Neural progenitor cell (in vitro differentiated cells): Measurements from ENCODE around the gene C8B. TPM values are rescaled to one million over a fixed set of nuclear protein-coding genes. Genes with fewer than 3 reads are reported as not detected.

Experiments used
- DNase-seq: peaks from one replicate; pipeline ENCODE4 v3.0.0-alpha.2; 2016; ENCODE audit warnings: low spot score
- H2AFZ ChIP-seq: fragments of 200-600 bp; sonication (generic); replicated peaks from 2 replicates; pipeline ENCODE4 v1.6.1; 2016; ENCODE audit warnings: antibody characterized with exemption
- H3F3A ChIP-seq: fragments of 200-600 bp; sonication (generic); 2 replicates; pipeline ENCODE4 v1.6.1; 2016; ENCODE audit warnings: antibody characterized with exemption, low read depth
- H3K27ac ChIP-seq: fragments of 200-600 bp; sonication (generic); 2 replicates; pipeline ENCODE4 v1.5.1; 2016; ENCODE audit warnings: mild to moderate bottlenecking
- H3K27me3 ChIP-seq: fragments of 200-600 bp; sonication (generic); 2 replicates; pipeline ENCODE4 v1.6.1; 2016; ENCODE audit warnings: mild to moderate bottlenecking, moderate library complexity
- H3K36me3 ChIP-seq: fragments of 200-600 bp; sonication (generic); 2 replicates; pipeline ENCODE4 v1.5.1; 2016
- H3K4me1 ChIP-seq: fragments of 200-600 bp; sonication (generic); 2 replicates; pipeline ENCODE4 v1.6.1; 2016; ENCODE audit warnings: mixed run types
- H3K4me2 ChIP-seq: fragments of 200-600 bp; sonication (generic); 2 replicates; pipeline ENCODE4 v1.6.1; 2016
- H3K4me3 ChIP-seq: fragments of 200-600 bp; sonication (generic); 2 replicates; pipeline ENCODE4 v1.5.1; 2016
- H3K79me2 ChIP-seq: fragments of 200-600 bp; sonication (generic); 2 replicates; pipeline ENCODE4 v1.6.1; 2016; ENCODE audit warnings: low read depth
- H3K9ac ChIP-seq: fragments of 200-600 bp; sonication (generic); 2 replicates; pipeline ENCODE4 v1.6.1; 2016
- H3K9me3 ChIP-seq: fragments of 200-600 bp; sonication (generic); 2 replicates; pipeline ENCODE4 v1.5.1; 2016; ENCODE audit warnings: low read depth
- H4K20me1 ChIP-seq: fragments of 200-600 bp; sonication (generic); 2 replicates; pipeline ENCODE4 v1.6.1; 2016; ENCODE audit warnings: low read depth
- H3K27ac Mint-ChIP-seq: 3 replicates; pipeline ENCODE4 v1.8.0; 2021; ENCODE audit warnings: mixed read lengths
- H3K27me3 Mint-ChIP-seq: 2 replicates; pipeline ENCODE4 v1.8.0; 2022; ENCODE audit warnings: low read depth, mild to moderate bottlenecking, inconsistent platforms, moderate library complexity, mixed read lengths; ENCODE audit not compliant: insufficient read depth
- H3K36me3 Mint-ChIP-seq: 3 replicates; pipeline ENCODE4 v1.8.0; 2021; ENCODE audit warnings: mixed read lengths
- H3K4me1 Mint-ChIP-seq: 3 replicates; pipeline ENCODE4 v1.8.0; 2021; ENCODE audit warnings: mixed read lengths
- H3K4me3 Mint-ChIP-seq: 3 replicates; pipeline ENCODE4 v1.8.0; 2021; ENCODE audit warnings: mild to moderate bottlenecking, moderate library complexity, mixed read lengths
- H3K9me3 Mint-ChIP-seq: 3 replicates; pipeline ENCODE4 v1.8.0; 2020; ENCODE audit warnings: mixed read lengths
- CTCF ChIP-seq: fragments of 200-600 bp; sonication (generic); IDR thresholded peaks from 2 replicates; pipeline ENCODE4 v1.5.1; 2017; ENCODE audit warnings: antibody characterized with exemption, mild to moderate bottlenecking
- EZH2 ChIP-seq: fragments of 200-600 bp; sonication (generic); IDR thresholded peaks from 2 replicates; pipeline ENCODE4 v1.6.1; 2017; ENCODE audit warnings: antibody characterized with exemption, mild to moderate bottlenecking, moderate library complexity
- EZH2phosphoT487 ChIP-seq: fragments of 200-600 bp; sonication (generic); IDR thresholded peaks from 2 replicates; pipeline ENCODE4 v1.6.1; 2017; ENCODE audit warnings: antibody characterized with exemption
- total RNA-seq: library from RNA; depleted of rRNA; stranded (reverse); fragments of >200 nt; gene quantifications from 2 replicates; pipeline ENCODE4 v1.2.3, GENCODE V29; 2015; ENCODE audit warnings: low replicate concordance

The C8B gene
- total RNA-seq, 1 donor from 2014 or later: not detected

DNA sequence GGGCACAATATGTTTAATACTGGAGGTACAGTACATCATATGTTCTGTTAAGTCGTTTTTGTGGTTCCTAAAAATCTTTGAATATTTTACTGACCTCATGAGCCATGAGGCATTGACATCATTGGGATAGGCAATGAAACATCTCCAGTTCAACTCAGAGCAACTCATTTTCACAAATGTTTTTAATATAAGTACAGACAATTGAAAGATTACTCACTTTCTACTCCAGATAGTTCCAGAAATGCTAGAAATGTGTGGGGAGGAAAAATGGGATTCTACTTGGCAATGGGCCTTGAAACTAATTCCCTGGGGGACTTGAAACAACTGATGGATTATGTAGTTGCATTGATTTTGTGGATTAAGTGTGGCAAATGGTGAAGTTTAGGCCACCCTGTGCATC lies 7.2 kb upstream of the C8B start:
- DNase-seq: no peak
- H3K27me3 ChIP-seq: no peaks in the 10 kb centered on the region
- no peaks in the 10 kb centered on the region for H3K79me2 ChIP-seq
- Mint-ChIP-seq H3K36me3 (no peaks in the 10 kb centered on the region), H3K9me3 (no peaks in the 10 kb centered on the region), H3K4me1 (no peaks in the 10 kb centered on the region), H3K4me3 (no peak overlapping the region), H3K27ac (no peak overlapping the region), H3K27me3 (peaks cover 7% of the 10 kb centered on the region)
- H3K9ac ChIP-seq: no peak overlapping the region
- no peaks in the 10 kb centered on the region for H3K9me3 ChIP-seq
- H3F3A ChIP-seq: no peaks in the 10 kb centered on the region
- peaks cover 8% of the 10 kb centered on the region for H3K4me1 ChIP-seq
- no peak overlapping the region for H3K27ac ChIP-seq
- no peak overlapping the region for H3K4me2 ChIP-seq
- H4K20me1 ChIP-seq: no peaks in the 10 kb centered on the region
- H3K4me3 ChIP-seq: no peak overlapping the region
- TF ChIP-seq CTCF (no peak), EZH2phosphoT487 (no peak), EZH2 (no peak)
- no peak overlapping the region for H2AFZ ChIP-seq
- no peaks in the 10 kb centered on the region for H3K36me3 ChIP-seq

DNA sequence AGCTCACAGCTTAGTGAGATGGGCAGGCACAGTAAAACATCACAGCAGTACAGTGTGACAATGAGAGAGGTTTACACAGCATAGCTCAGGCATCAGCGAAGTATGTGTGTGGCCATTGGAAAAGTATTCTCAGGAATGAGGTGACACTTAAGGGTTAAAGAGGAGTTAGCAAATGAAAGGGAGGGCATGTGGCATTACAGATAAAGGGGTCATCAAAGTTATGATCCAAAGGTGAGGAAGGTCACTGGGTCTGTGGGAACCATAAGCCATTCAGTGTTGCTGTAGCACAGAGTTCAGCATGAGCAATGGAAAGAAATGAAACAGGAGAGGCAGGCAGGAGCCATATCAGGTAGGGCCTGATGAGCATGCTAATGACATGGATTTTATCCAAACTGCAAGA lies 4.5 kb upstream of the C8B start:
- H3K79me2 ChIP-seq: no peaks in the 10 kb centered on the region
- H4K20me1 ChIP-seq: no peaks in the 10 kb centered on the region
- no peak for DNase-seq
- peaks cover 8% of the 10 kb centered on the region for H3K4me1 ChIP-seq
- Mint-ChIP-seq H3K4me1 (peaks cover 2% of the 10 kb centered on the region), H3K27me3 (peaks cover 5% of the 10 kb centered on the region), H3K4me3 (no peak overlapping the region), H3K9me3 (no peaks in the 10 kb centered on the region), H3K27ac (no peak overlapping the region), H3K36me3 (no peaks in the 10 kb centered on the region)
- no peak for TF ChIP-seq EZH2
- no peak for TF ChIP-seq EZH2phosphoT487
- H3K9ac ChIP-seq: no peak overlapping the region
- H3K4me2 ChIP-seq: no peak overlapping the region
- H3K9me3 ChIP-seq: no peaks in the 10 kb centered on the region
- H3F3A ChIP-seq: no peaks in the 10 kb centered on the region
- H3K27me3 ChIP-seq: no peaks in the 10 kb centered on the region
- no peak overlapping the region for H2AFZ ChIP-seq
- no peak overlapping the region for H3K27ac ChIP-seq
- H3K4me3 ChIP-seq: no peak overlapping the region
- no peaks in the 10 kb centered on the region for H3K36me3 ChIP-seq

DNA sequence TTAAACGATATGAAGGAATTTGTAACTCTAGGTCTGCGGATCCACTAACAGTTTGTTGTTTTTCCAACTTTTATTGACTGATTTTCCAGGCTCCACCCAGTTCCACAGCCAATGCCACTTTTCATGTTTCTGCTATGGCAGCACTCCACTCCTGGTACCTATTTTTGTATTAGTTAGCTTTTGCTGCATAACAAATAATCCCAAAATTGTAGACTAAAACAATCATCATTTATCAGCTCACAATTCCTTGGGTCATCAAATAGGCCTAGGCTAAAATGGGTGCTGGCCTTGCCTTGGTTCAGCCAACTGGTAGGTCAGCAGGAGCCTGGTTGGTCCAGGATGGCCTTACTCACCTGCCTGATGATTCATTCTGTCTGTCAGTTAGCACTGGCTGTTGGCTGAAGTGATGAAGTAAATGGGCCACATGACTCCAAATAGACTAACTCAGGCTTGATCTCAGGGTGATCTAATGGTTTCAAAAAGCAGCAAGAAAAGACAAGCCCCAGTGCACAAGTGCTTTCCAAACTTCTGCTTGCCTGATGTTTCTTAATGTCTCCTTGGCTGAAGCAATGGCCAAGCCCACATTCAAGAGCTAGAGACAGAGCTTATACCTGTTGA lies 3.2 kb upstream of the C8B start:
- Histone ChIP-seq H3K4me3 (no peak overlapping the region), H3K4me1 (peaks cover 8% of the 10 kb centered on the region)
- no peak overlapping the region for H3K27ac Mint-ChIP-seq

More for the DNA sequence above, 3.2 kb upstream of the C8B start:
- H3K9ac ChIP-seq: no peak overlapping the region
- H2AFZ ChIP-seq: no peak overlapping the region
- no peaks in the 10 kb centered on the region for H3K79me2 ChIP-seq
- H3K27me3 ChIP-seq: no peaks in the 10 kb centered on the region
- H3K4me2 ChIP-seq: no peak overlapping the region
- Mint-ChIP-seq H3K4me1 (peaks cover 7% of the 10 kb centered on the region), H3K9me3 (no peaks in the 10 kb centered on the region), H3K27me3 (peaks cover 9% of the 10 kb centered on the region), H3K4me3 (no peak overlapping the region), H3K36me3 (no peaks in the 10 kb centered on the region)
- TF ChIP-seq CTCF (no peak), EZH2 (no peak), EZH2phosphoT487 (no peak)
- H3K36me3 ChIP-seq: no peaks in the 10 kb centered on the region
- no peak for DNase-seq
- no peaks in the 10 kb centered on the region for H3K9me3 ChIP-seq
- no peaks in the 10 kb centered on the region for H3F3A ChIP-seq
- H3K27ac ChIP-seq: no peak overlapping the region
- no peaks in the 10 kb centered on the region for H4K20me1 ChIP-seq
